MM.1S (cell line): ENCODE results near the gene SLC7A1.

Experiments used
- DNase-seq: peaks from one replicate; pipeline ENCODE4 v3.0.0-alpha.2; 2015
- H2AFZ ChIP-seq: fragments of 300-600 bp; sonication (generic); 2 replicates; pipeline ENCODE4 v1.6.0; 2016; ENCODE audit warnings: antibody characterized with exemption, low read length
- H3F3A ChIP-seq: fragments of 300-600 bp; sonication (generic); 2 replicates; pipeline ENCODE4 v1.6.1; 2016; ENCODE audit warnings: mild to moderate bottlenecking, antibody characterized with exemption, low read length, moderate library complexity, mixed read lengths; ENCODE audit not compliant: insufficient read depth
- H3K27ac ChIP-seq: fragments of 300-600 bp; sonication (generic); 2 replicates; pipeline ENCODE4 v1.5.1; 2016; ENCODE audit warnings: mild to moderate bottlenecking, low read length
- H3K27me3 ChIP-seq: fragments of 300-600 bp; sonication (generic); replicated peaks from 2 replicates; pipeline ENCODE4 v1.6.0; 2016; ENCODE audit warnings: low read length; ENCODE audit not compliant: insufficient read depth
- H3K36me3 ChIP-seq: fragments of 300-600 bp; sonication (generic); replicated peaks from 2 replicates; pipeline ENCODE4 v1.6.1; 2016; ENCODE audit warnings: mild to moderate bottlenecking, low read length, mixed read lengths; ENCODE audit not compliant: insufficient read depth
- H3K4me1 ChIP-seq: fragments of 300-600 bp; sonication (generic); 2 replicates; pipeline ENCODE4 v1.6.1; 2016; ENCODE audit warnings: low read length, mixed read lengths
- H3K4me2 ChIP-seq: fragments of 300-600 bp; sonication (generic); 2 replicates; pipeline ENCODE4 v1.6.0; 2016; ENCODE audit warnings: low read depth, low read length
- H3K4me3 ChIP-seq: fragments of 300-600 bp; sonication (generic); 2 replicates; pipeline ENCODE4 v1.5.1; 2016; ENCODE audit warnings: low read length, mixed read lengths
- H3K79me2 ChIP-seq: fragments of 300-600 bp; sonication (generic); 2 replicates; pipeline ENCODE4 v1.6.1; 2016; ENCODE audit warnings: mixed run types, low read length, mixed read lengths
- H3K9ac ChIP-seq: fragments of 300-600 bp; sonication (generic); 2 replicates; pipeline ENCODE4 v1.6.1; 2016; ENCODE audit warnings: low read length, mixed read lengths
- H3K9me2 ChIP-seq: fragments of 300-600 bp; sonication (generic); replicated peaks from 2 replicates; pipeline ENCODE4 v1.6.1; 2016; ENCODE audit warnings: mild to moderate bottlenecking, low read length, mixed read lengths; ENCODE audit not compliant: insufficient read depth
- H3K9me3 ChIP-seq: fragments of 300-600 bp; sonication (generic); replicated peaks from 2 replicates; pipeline ENCODE4 v1.6.1; 2016; ENCODE audit warnings: mild to moderate bottlenecking, low read length, mixed read lengths; ENCODE audit not compliant: insufficient read depth
- H4K20me1 ChIP-seq: fragments of 300-600 bp; sonication (generic); 2 replicates; pipeline ENCODE4 v1.6.1; 2016; ENCODE audit warnings: mild to moderate bottlenecking, low read length, moderate library complexity, mixed read lengths; ENCODE audit not compliant: insufficient read depth
- EZH2 ChIP-seq: fragments of 300-600 bp; sonication (generic); optimal IDR thresholded peaks from 2 replicates; pipeline ENCODE3; 2017; ENCODE audit warnings: low read depth, mild to moderate bottlenecking, antibody characterized with exemption, low read length, mixed read lengths
- EZH2phosphoT487 ChIP-seq: fragments of 300-600 bp; sonication (generic); IDR thresholded peaks from 2 replicates; pipeline ENCODE4 v1.6.1; 2018; ENCODE audit warnings: antibody characterized with exemption, low read length
- TF ChIP-seq, protein P1 (sequence below): fragments of 300-600 bp; sonication (generic); IDR thresholded peaks from 2 replicates; pipeline ENCODE4 v1.5.1; 2016; ENCODE audit warnings: antibody characterized with exemption, low read length, mixed read lengths

The SLC7A1 gene

DNA sequence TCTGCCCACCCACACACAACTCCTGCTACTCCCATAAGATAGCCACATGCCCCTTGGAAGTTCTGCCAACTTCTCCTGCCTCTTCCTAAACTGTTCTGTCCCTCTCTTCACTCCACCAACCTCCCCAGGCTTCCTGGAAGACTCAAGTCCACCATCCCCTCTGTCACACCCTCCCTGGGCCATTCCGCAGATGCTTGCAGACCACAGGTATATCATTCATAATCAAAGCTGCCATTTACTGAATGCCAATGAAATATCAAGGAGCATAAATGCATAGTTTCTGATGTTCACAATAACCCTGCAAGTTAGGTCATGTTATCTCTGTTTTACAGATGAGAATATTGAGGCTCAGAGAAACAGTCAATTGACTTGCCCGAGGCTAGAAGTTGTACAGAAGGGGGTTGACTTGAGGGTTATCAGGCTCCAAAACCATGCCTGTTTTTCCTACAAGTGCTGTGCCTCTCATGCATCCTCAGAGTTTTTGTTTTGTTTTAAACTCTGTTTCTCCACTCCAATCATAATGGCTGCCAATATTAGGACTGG is 135.6 kb downstream of the SLC7A1 start:
- Histone ChIP-seq H2AFZ (no peak overlapping the region), H3K36me3 (no peaks in the 10 kb centered on the region), H3K4me2 (no peak overlapping the region), H3K27ac (no peak overlapping the region), H3K4me3 (no peak overlapping the region), H3F3A (no peaks in the 10 kb centered on the region), H3K9ac (no peak overlapping the region), H3K27me3 (no peaks in the 10 kb centered on the region), H4K20me1 (no peaks in the 10 kb centered on the region), H3K79me2 (no peaks in the 10 kb centered on the region), H3K9me3 (no peaks in the 10 kb centered on the region), H3K9me2 (no peaks in the 10 kb centered on the region), H3K4me1 (no peaks in the 10 kb centered on the region)
- TF ChIP-seq EZH2 (no peak), EZH2phosphoT487 (no peak)
- TF ChIP-seq, protein P1, sequence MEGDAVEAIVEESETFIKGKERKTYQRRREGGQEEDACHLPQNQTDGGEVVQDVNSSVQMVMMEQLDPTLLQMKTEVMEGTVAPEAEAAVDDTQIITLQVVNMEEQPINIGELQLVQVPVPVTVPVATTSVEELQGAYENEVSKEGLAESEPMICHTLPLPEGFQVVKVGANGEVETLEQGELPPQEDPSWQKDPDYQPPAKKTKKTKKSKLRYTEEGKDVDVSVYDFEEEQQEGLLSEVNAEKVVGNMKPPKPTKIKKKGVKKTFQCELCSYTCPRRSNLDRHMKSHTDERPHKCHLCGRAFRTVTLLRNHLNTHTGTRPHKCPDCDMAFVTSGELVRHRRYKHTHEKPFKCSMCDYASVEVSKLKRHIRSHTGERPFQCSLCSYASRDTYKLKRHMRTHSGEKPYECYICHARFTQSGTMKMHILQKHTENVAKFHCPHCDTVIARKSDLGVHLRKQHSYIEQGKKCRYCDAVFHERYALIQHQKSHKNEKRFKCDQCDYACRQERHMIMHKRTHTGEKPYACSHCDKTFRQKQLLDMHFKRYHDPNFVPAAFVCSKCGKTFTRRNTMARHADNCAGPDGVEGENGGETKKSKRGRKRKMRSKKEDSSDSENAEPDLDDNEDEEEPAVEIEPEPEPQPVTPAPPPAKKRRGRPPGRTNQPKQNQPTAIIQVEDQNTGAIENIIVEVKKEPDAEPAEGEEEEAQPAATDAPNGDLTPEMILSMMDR: no peak
- no peak for DNase-seq
